Measurements from ENCODE around the gene MAML1.

The MAML1 gene

GRCh38 chr5:179816401-179816795 lies 83.8 kb downstream of the MAML1 start:
- DNase-seq (no peak), ATAC-seq (replicated peaks) (no peak)
- H3K27me3 Mint-ChIP-seq = no peaks in the 10 kb centered on the region
- no peak overlapping the region for H3K27ac Mint-ChIP-seq
- peaks cover 54% of the 10 kb centered on the region for H3K36me3 Mint-ChIP-seq (ENCODE audit: insufficient read depth)
- H3K4me3 Mint-ChIP-seq = no peak overlapping the region
- H3K4me1 Mint-ChIP-seq (ENCODE audit: low read depth in 2 of 2) = peaks cover 16 to 20% of the 10 kb centered on the region in 2 donors
- H3K9me3 Mint-ChIP-seq = no peaks in the 10 kb centered on the region

DNA sequence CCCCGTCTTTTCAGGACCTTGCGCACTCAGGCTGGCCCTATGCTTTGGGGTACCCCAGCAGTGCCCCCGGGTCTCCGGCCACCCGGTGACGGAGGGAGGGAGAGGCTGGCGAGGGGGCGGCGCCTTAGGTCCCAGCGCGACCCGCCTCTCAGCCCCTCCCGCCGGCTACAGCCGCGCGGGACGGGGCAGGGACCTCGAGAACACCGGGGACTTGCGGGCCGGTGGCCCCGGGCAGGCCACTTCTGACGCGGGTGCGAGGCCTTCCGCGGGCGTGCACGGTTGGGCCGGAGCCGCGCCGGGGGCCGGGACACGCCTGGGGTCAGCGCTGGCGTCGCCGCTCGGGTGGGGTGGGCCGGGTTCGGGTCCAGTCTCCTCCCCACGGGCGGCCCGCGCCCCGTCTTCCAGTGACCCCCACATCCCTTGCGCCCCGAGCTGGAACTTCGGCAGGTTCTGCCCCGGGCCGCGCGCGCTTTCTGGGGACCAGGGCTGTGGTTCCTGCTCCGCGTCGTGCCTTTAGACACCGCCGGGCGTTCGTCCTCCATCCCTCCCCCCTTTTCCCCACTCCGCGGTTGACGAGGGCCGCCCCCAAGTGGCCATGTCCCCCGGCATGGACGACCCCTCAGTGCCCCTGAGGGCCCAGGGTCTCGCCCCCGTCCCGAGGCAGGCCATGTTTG lies 84.3 kb downstream of the MAML1 start:
- ATAC-seq (replicated peaks) = no peak
- peaks cover 60% of the 10 kb centered on the region for H3K36me3 Mint-ChIP-seq (ENCODE audit: insufficient read depth)
- no peak for DNase-seq
- peak overlapping the region; percentile 85 to 95 for H3K4me3 Mint-ChIP-seq
- no peaks in the 10 kb centered on the region for H3K27me3 Mint-ChIP-seq
- peaks cover 22 to 25% of the 10 kb centered on the region in 2 donors for H3K4me1 Mint-ChIP-seq (ENCODE audit: low read depth in 2 of 2)
- H3K9me3 Mint-ChIP-seq = no peaks in the 10 kb centered on the region
- no peak overlapping the region for H3K27ac Mint-ChIP-seq

DNA sequence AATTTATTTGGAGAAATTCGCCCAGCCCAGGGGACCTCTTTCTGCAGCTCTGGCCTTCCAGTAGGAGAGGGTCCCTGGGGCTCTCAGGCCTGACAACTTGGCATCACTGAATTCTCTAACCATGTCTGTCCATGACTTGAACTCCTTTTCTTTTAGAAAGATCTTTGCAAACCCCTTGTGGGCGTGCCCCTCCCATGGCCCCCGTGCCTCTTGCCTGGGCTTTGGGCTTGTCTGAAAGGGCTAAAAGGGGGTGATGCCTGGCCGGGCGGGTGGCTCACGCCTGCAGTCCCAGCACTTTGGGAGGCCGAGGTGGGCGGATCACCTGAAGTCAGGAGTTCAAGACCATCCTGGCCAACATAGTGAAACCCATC lies 84.8 kb downstream of the MAML1 start:
- peak overlapping the region; percentile 85 to 95 for H3K4me3 Mint-ChIP-seq
- no peaks in the 10 kb centered on the region for H3K9me3 Mint-ChIP-seq
- no peaks in the 10 kb centered on the region for H3K27me3 Mint-ChIP-seq
- H3K4me1 Mint-ChIP-seq (ENCODE audit: low read depth in 2 of 2) = peaks cover 27 to 31% of the 10 kb centered on the region in 2 donors
- no peak for DNase-seq
- H3K27ac Mint-ChIP-seq = peak overlapping the region in 1 of 2 donors; percentile 99
- H3K36me3 Mint-ChIP-seq (ENCODE audit: insufficient read depth) = peaks cover 63% of the 10 kb centered on the region
- ATAC-seq (replicated peaks) = no peak

DNA sequence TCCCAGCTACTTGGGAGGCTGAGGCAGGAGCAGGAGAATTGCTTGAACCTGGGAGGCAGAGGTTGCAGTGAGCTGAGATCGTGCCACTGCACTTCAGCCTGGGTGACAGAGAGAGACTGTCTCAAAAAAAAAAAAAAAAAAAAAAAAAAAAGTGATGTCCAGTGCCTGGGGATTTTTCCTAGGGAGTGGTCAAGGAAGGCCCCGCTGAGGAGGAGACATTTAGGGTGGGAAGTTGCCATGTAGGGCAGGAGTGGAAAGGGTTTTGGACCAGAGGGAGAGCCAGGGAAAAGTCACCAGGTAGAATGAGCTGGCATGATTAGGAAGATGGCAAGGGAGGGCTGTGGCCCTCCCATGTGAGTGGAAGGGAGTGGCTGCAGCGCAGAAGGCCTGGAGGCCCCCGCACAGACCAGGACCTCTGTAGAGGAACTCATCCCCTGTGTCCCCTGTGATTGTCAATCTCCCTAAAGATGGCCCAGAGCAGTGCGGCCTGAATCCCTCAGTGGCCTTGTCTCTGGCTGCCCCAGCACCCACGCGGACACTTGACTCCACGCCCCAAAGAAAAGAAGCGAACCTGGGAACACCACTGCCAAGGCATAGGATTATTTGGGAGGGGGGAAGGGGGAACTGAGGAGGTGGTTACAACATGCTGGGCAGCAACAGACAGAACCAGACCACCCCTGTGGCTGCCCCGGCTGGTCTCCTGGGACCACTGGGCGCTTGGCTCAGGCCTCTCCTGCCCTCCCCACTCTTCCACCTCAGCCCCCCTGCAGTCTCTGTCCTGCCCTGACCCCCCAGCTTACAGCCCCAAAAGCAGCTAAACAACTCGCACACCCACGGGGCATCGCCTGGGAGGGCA lies 85.5 kb downstream of the MAML1 start:
- H3K9me3 Mint-ChIP-seq = no peaks in the 10 kb centered on the region
- no peak for DNase-seq
- ATAC-seq (replicated peaks) = no peak

DNA sequence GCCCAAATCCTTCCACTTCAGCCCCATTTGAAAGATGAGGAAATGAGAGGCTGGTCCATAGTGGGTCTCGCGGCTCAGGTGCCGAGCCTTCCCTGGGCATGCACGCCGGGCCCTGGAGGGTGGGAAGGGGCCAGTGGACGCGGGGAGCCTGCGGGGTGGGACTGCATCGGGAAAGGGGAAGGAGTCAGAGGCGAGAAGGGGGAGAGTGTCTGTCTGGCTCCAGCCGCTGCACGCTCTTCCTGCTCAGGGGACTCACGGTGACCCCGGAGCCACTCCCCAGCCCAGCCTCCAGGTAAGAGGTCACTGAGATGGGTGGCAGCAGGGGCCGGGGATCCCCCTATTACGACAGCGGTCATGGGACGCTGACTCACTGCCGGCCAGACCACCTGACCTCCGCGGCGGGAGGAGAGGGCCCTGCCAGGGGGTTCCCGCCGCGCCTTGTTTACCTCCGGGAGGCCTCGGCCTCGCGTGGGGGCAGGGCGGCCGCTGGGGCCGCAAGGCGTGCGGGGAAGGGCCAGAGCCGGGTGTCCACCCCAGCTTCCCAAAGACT lies 86.2 kb downstream of the MAML1 start:
- H3K27me3 Mint-ChIP-seq = no peaks in the 10 kb centered on the region
- ATAC-seq (replicated peaks) (peak; percentile 69), DNase-seq (peak; percentile 79 to 90 (median 89))
- peak overlapping the region; percentile 99 for H3K27ac Mint-ChIP-seq
- H3K36me3 Mint-ChIP-seq (ENCODE audit: insufficient read depth) = peaks cover 70% of the 10 kb centered on the region
- H3K4me1 Mint-ChIP-seq (ENCODE audit: low read depth in 2 of 2) = peaks cover 32 to 38% of the 10 kb centered on the region in 2 donors
- H3K9me3 Mint-ChIP-seq = no peaks in the 10 kb centered on the region
- H3K4me3 Mint-ChIP-seq = peak overlapping the region; percentile 85 to 95

More for the DNA sequence above, 85.5 kb downstream of the MAML1 start:
- H3K4me1 Mint-ChIP-seq (ENCODE audit: low read depth in 2 of 2) = peaks cover 32 to 35% of the 10 kb centered on the region in 2 donors
- peak overlapping the region; percentile 85 to 95 for H3K4me3 Mint-ChIP-seq
- peaks cover 63% of the 10 kb centered on the region for H3K36me3 Mint-ChIP-seq (ENCODE audit: insufficient read depth)
- no peaks in the 10 kb centered on the region for H3K27me3 Mint-ChIP-seq
- peak overlapping the region; percentile 99 for H3K27ac Mint-ChIP-seq

- peak; percentile 3 for ATAC-seq (replicated peaks)
- peaks cover 77% of the 10 kb centered on the region for H3K36me3 Mint-ChIP-seq (ENCODE audit: insufficient read depth)
- H3K9me3 Mint-ChIP-seq = no peaks in the 10 kb centered on the region
Measured at GRCh38 chr5:179819296-179820126, 86.9 kb downstream of the MAML1 start.

GRCh38 chr5:179820127-179820482 lies 87.5 kb downstream of the MAML1 start:
- Mint-ChIP-seq H3K36me3 (ENCODE audit: insufficient read depth) (peaks cover 83% of the 10 kb centered on the region), H3K9me3 (no peaks in the 10 kb centered on the region), H3K27ac (peak overlapping the region; percentile 99), H3K27me3 (no peaks in the 10 kb centered on the region), H3K4me1 (ENCODE audit: low read depth in 2 of 2) (peaks cover 37 to 45% of the 10 kb centered on the region in 2 donors), H3K4me3 (peak overlapping the region; percentile 85 to 95)
- DNase-seq (no peak), ATAC-seq (replicated peaks) (no peak)

More at GRCh38 chr5:179819296-179820126, 86.9 kb downstream of the MAML1 start:
- Mint-ChIP-seq H3K27ac (peak overlapping the region; percentile 99), H3K4me3 (peak overlapping the region; percentile 85 to 95), H3K4me1 (ENCODE audit: low read depth in 2 of 2) (peaks cover 34 to 43% of the 10 kb centered on the region in 2 donors), H3K27me3 (no peaks in the 10 kb centered on the region)
- DNase-seq = peak in 2 of 3 experiments; percentile 34 to 39

- ATAC-seq (replicated peaks) (peak; percentile 42), DNase-seq (peak; percentile 77 to 85 (median 79))
- Mint-ChIP-seq H3K9me3 (no peaks in the 10 kb centered on the region), H3K27ac (peak within 1 kb of the TSS; percentile 99), H3K27me3 (no peaks in the 10 kb centered on the region), H3K4me1 (ENCODE audit: low read depth in 2 of 2) (peaks cover 37 to 48% of the 10 kb centered on the region in 2 donors), H3K36me3 (ENCODE audit: insufficient read depth) (peaks cover 85% of the 10 kb centered on the region), H3K4me3 (peak within 1 kb of the TSS; percentile 95 to 98)
Measured at GRCh38 chr5:179820483-179821297, 88.1 kb downstream of the MAML1 start, which contains the start of gene SQSTM1. TSS of gene SQSTM1 (plus strand) at chr5:179820905. CDS start at chr5:179820937, 32 bp downstream.

- peaks cover 37 to 47% of the 10 kb centered on the region in 2 donors for H3K4me1 Mint-ChIP-seq (ENCODE audit: low read depth in 2 of 2)
- H3K27me3 Mint-ChIP-seq = no peaks in the 10 kb centered on the region
Measured at GRCh38 chr5:179821298-179822058, 88.9 kb downstream of the MAML1 start.

DNA sequence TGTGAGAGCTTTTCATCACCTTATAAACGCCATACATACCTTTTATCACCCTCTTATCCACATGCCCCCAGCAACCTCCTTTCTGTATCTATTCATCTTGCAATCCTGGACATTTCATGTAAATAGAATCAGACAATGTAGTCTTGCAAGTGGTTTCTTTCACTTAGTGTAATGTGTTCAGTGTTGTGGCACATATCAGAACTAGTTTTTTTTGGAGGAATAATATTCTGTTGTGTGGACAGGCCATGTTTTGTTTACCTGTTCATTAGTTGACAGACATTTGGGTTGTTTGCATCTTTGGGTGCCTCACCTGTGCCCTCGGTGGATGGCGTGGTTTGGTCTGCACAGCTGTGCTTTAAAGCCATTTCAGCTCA lies 89.4 kb downstream of the MAML1 start:
- no peaks in the 10 kb centered on the region for H3K27me3 Mint-ChIP-seq
- no peak for ATAC-seq (replicated peaks)
- peaks cover 96% of the 10 kb centered on the region for H3K36me3 Mint-ChIP-seq (ENCODE audit: insufficient read depth)
- no peak for DNase-seq
- peaks cover 41 to 49% of the 10 kb centered on the region in 2 donors for H3K4me1 Mint-ChIP-seq (ENCODE audit: low read depth in 2 of 2)
- peak overlapping the region; percentile 95 to 98 for H3K4me3 Mint-ChIP-seq
- H3K9me3 Mint-ChIP-seq = no peaks in the 10 kb centered on the region
- H3K27ac Mint-ChIP-seq = peak overlapping the region; percentile 99

More at GRCh38 chr5:179821298-179822058, 88.9 kb downstream of the MAML1 start:
- H3K27ac Mint-ChIP-seq = peak overlapping the region; percentile 99
- H3K9me3 Mint-ChIP-seq = no peaks in the 10 kb centered on the region
- DNase-seq = peak; percentile 92 to 93 (median 92)
- H3K4me3 Mint-ChIP-seq = peak overlapping the region; percentile 95 to 98
- H3K36me3 Mint-ChIP-seq (ENCODE audit: insufficient read depth) = peaks cover 90% of the 10 kb centered on the region
- ATAC-seq (replicated peaks) = peak; percentile 64

DNA sequence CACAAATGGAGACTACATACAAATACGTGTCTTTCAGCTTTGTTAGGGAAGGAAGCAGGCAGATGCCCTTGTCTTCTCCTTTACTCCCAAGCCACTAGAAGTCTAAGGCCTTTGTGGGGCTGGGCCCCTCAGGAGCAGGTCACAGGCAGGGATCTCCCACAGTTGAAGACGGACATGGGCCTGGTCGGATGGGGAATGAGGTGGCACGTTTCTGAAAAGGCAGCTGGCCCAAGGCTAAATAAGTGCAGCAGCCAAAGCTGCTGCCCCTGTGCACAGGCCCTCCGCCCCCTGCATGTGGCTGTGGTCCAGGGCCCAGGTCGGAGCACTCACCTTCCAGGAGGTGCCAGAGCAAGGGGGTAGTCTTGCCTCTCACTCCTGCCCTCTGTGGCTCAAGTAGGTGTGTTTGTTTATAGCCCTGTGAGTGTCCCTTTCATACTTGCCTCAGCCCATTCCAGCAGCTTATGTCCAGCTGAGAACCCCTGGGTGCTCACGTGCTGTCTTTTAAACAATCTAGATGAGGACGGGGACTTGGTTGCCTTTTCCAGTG lies 89.9 kb downstream of the MAML1 start:
- DNase-seq = no peak
- peak overlapping the region; percentile 95 to 98 for H3K4me3 Mint-ChIP-seq
- H3K4me1 Mint-ChIP-seq (ENCODE audit: low read depth in 2 of 2) = peaks cover 45 to 49% of the 10 kb centered on the region in 2 donors
- H3K9me3 Mint-ChIP-seq = no peaks in the 10 kb centered on the region
- peaks cover 97% of the 10 kb centered on the region for H3K36me3 Mint-ChIP-seq (ENCODE audit: insufficient read depth)
- H3K27me3 Mint-ChIP-seq = no peaks in the 10 kb centered on the region
- peak overlapping the region; percentile 99 for H3K27ac Mint-ChIP-seq
- no peak for ATAC-seq (replicated peaks)
